NB4 (cell line): ENCODE measurements around the gene HMSD.

Experiments
- DNase-seq: peaks from one replicate; pipeline ENCODE4 v3.0.0; 2010; ENCODE audit warnings: low read depth
- H3K4me3 ChIP-seq: one replicate; pipeline ENCODE4 v1.5.1; 2011; ENCODE audit warnings: mild to moderate bottlenecking, low read depth, low read length, moderate library complexity
- CTCF ChIP-seq: IDR thresholded peaks from one replicate; pipeline ENCODE4 v1.5.1; 2012; ENCODE audit warnings: low read depth, low read length
- MAX ChIP-seq: IDR thresholded peaks from 2 replicates; pipeline ENCODE4 v1.6.1; 2011; ENCODE audit warnings: low read depth, low read length
- MYC ChIP-seq: IDR thresholded peaks from 2 replicates; pipeline ENCODE4 v1.6.1; 2011; ENCODE audit warnings: low read depth, low read length
- POLR2A ChIP-seq: IDR thresholded peaks from 2 replicates; pipeline ENCODE4 v1.6.1; 2011; ENCODE audit warnings: mild to moderate bottlenecking; ENCODE audit not compliant: insufficient read length; ENCODE audit errors: extremely low read depth

Gene HMSD

GRCh38 chr18:63980027-63980426 is 30.9 kb downstream of the HMSD start:
- TF ChIP-seq MAX, result no peak
- TF ChIP-seq MYC, result no peak
- TF ChIP-seq POLR2A, result no peak
- no peak for TF ChIP-seq CTCF
- H3K4me3 ChIP-seq, result no peak overlapping the region
- no peak for DNase-seq

- peak; percentile 78 for DNase-seq
- H3K4me3 ChIP-seq, result no peak overlapping the region
- no peak for TF ChIP-seq POLR2A
- TF ChIP-seq MYC, result no peak
- TF ChIP-seq MAX, result no peak
- no peak for TF ChIP-seq CTCF
Observed at GRCh38 chr18:63980896-63981460, 31.9 kb downstream of the HMSD start.

- no peak overlapping the region for H3K4me3 ChIP-seq
- TF ChIP-seq MAX (no peak), POLR2A (no peak)
- DNase-seq, result no peak
Observed at GRCh38 chr18:63981719-63982118, 32.6 kb downstream of the HMSD start.

GRCh38 chr18:63982361-63982760 is 33.3 kb downstream of the HMSD start:
- DNase-seq, result no peak
- no peak overlapping the region for H3K4me3 ChIP-seq
- no peak for TF ChIP-seq MYC
- TF ChIP-seq MAX, result no peak
- no peak for TF ChIP-seq CTCF
- TF ChIP-seq POLR2A, result no peak

GRCh38 chr18:63986885-63987284 is 37.8 kb downstream of the HMSD start:
- TF ChIP-seq MYC (no peak), CTCF (no peak)
- H3K4me3 ChIP-seq, result no peak overlapping the region
- no peak for DNase-seq

- DNase-seq, result peak; percentile 27
- TF ChIP-seq CTCF, result no peak
- TF ChIP-seq MYC, result no peak
- TF ChIP-seq MAX, result no peak
- H3K4me3 ChIP-seq, result no peak overlapping the region
Observed at GRCh38 chr18:63987743-63988142, 38.6 kb downstream of the HMSD start.
